Endothelial cell of umbilical vein (primary cell): ENCODE results near the gene CELF2.

Source experiments
- CTCF ChIP-seq, 2 donors: IDR thresholded peaks; 1 replicate in 1 of 2; 2 replicates in 1 of 2; pipeline ENCODE4 v1.5.1; 2011; ENCODE audit warnings: low read length in 2 of 2, mild to moderate bottlenecking in 2 of 2, moderate library complexity in 2 of 2, control low read depth in 1 of 2, inconsistent platforms in 1 of 2, low read depth in 1 of 2; ENCODE audit not compliant: insufficient read depth in 1 of 2; ENCODE audit errors: extremely low read depth in 1 of 2
- EZH2 ChIP-seq: IDR thresholded peaks from 2 replicates; pipeline ENCODE4 v1.6.1; 2012; ENCODE audit warnings: borderline replicate concordance, low read depth, mild to moderate bottlenecking, moderate library complexity, low read length, inconsistent platforms; ENCODE audit not compliant: severe bottlenecking
- FOS ChIP-seq: IDR thresholded peaks from 2 replicates; pipeline ENCODE4 v1.6.1; 2011; ENCODE audit warnings: mild to moderate bottlenecking, low read length, moderate library complexity, borderline replicate concordance; ENCODE audit not compliant: insufficient read depth
- JUN ChIP-seq: IDR thresholded peaks from 2 replicates; pipeline ENCODE4 v1.6.1; 2011; ENCODE audit warnings: borderline replicate concordance, low read depth; ENCODE audit not compliant: insufficient read length, insufficient read depth
- MYC ChIP-seq: IDR thresholded peaks from one replicate; pipeline ENCODE4 v1.6.1; 2011; ENCODE audit warnings: mild to moderate bottlenecking, low read depth, low read length
- POLR2A ChIP-seq: IDR thresholded peaks from 2 replicates; pipeline ENCODE4 v1.6.1; 2012; ENCODE audit warnings: low read depth, mild to moderate bottlenecking, control low read depth, low read length
- POLR2AphosphoS5 ChIP-seq: IDR thresholded peaks from 2 replicates; pipeline ENCODE4 v1.6.1; 2012; ENCODE audit warnings: low read depth, mild to moderate bottlenecking, control low read depth, low read length, moderate library complexity; ENCODE audit not compliant: insufficient read depth
- TF ChIP-seq, protein P1 (sequence below): IDR thresholded peaks from 2 replicates; pipeline ENCODE4 v1.6.1; 2011; ENCODE audit not compliant: insufficient read depth, insufficient read length

DNA sequence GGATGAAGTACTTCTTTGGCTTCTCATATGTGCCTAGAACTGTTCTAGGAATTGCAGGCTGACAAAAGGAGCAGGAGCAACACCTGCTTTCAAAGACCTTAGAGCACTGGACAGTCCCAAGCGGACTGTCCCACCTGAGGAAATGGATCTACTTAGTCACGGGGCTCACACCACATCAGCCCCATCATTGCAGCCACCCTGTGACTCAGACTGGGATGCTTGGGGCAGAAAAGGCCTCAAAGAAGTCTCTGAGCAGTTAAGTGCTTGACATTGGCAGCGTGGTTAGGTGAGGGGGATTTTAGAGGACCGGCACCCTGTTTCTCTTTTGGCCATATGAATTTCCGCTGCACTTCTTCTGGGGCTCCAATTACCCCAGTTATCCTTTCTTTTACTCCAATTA, 337.2 kb downstream of the CELF2 start:
- no peak for TF ChIP-seq CTCF (IDR thresholded peaks at IDR 0.05; ENCODE audit: extremely low read depth in 1 of 2, insufficient read depth in 1 of 2, low read depth in 1 of 2, low read length in 2 of 2)
- TF ChIP-seq EZH2: no peak
- no peak for TF ChIP-seq POLR2AphosphoS5
- no peak for TF ChIP-seq POLR2A
- no peak for TF ChIP-seq MYC
- TF ChIP-seq JUN: no peak
- TF ChIP-seq, protein P1, sequence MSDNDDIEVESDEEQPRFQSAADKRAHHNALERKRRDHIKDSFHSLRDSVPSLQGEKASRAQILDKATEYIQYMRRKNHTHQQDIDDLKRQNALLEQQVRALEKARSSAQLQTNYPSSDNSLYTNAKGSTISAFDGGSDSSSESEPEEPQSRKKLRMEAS: no peak
- TF ChIP-seq FOS: no peak
